ENCODE results near the gene HCN3. TPM values are rescaled to one million over a fixed set of nuclear protein-coding genes. Genes with fewer than 3 reads are reported as not detected.
A peak's percentile ranks its signal among the peaks of the same experiment; 100 is the strongest.

Gene HCN3
- total RNA-seq, 1 donor from 2014 or later: 4.1 TPM

GRCh38 chr1:155261852-155262673 lies 15.2 kb upstream of the HCN3 start, which contains the start of gene SCAMP3:
Gene SCAMP3, minus strand, starts transcription at chr1:155262360. Its CDS starts 209 bp downstream, at chr1:155262151.
- DNase-seq (ENCODE audit: extremely low spot score, unreplicated experiment): peak; percentile 97
- no peak for TF ChIP-seq CTCF (IDR thresholded peaks at IDR 0.05)
- peak within 1 kb of the TSS; percentile 93 for H3K27ac Mint-ChIP-seq (ENCODE audit: unreplicated experiment)

GRCh38 chr1:155263067-155263466 lies 14.2 kb upstream of the HCN3 start:
- Mint-ChIP-seq H3K4me3 (ENCODE audit: unreplicated experiment) (peak overlapping the region; percentile 1), H3K4me1 (ENCODE audit: unreplicated experiment) (peaks cover 22% of the 10 kb centered on the region), H3K9me3 (ENCODE audit: unreplicated experiment) (no peaks in the 10 kb centered on the region), H3K27me3 (ENCODE audit: unreplicated experiment) (no peaks in the 10 kb centered on the region), H3K27ac (ENCODE audit: unreplicated experiment) (peak overlapping the region; percentile 43), H3K36me3 (ENCODE audit: unreplicated experiment) (peaks cover 40% of the 10 kb centered on the region)
- DNase-seq (ENCODE audit: extremely low spot score, unreplicated experiment): no peak
- no peak for TF ChIP-seq CTCF (IDR thresholded peaks at IDR 0.05)

More at GRCh38 chr1:155261852-155262673, 15.2 kb upstream of the HCN3 start, which contains the start of gene SCAMP3:
- Mint-ChIP-seq H3K4me1 (ENCODE audit: unreplicated experiment) (peaks cover 22% of the 10 kb centered on the region), H3K36me3 (ENCODE audit: unreplicated experiment) (peaks cover 38% of the 10 kb centered on the region), H3K27me3 (ENCODE audit: unreplicated experiment) (no peaks in the 10 kb centered on the region), H3K4me3 (ENCODE audit: unreplicated experiment) (peak within 1 kb of the TSS; percentile 97), H3K9me3 (ENCODE audit: unreplicated experiment) (no peaks in the 10 kb centered on the region)

GRCh38 chr1:155266553-155266952 lies 10.7 kb upstream of the HCN3 start:
- no peaks in the 10 kb centered on the region for H3K27me3 Mint-ChIP-seq (ENCODE audit: unreplicated experiment)
- TF ChIP-seq CTCF (IDR thresholded peaks at IDR 0.05): no peak
- no peak overlapping the region for H3K4me3 Mint-ChIP-seq (ENCODE audit: unreplicated experiment)
- peaks cover 16% of the 10 kb centered on the region for H3K4me1 Mint-ChIP-seq (ENCODE audit: unreplicated experiment)
- DNase-seq (ENCODE audit: extremely low spot score, unreplicated experiment): no peak
- no peaks in the 10 kb centered on the region for H3K9me3 Mint-ChIP-seq (ENCODE audit: unreplicated experiment)
- peaks cover 49% of the 10 kb centered on the region for H3K36me3 Mint-ChIP-seq (ENCODE audit: unreplicated experiment)
- H3K27ac Mint-ChIP-seq (ENCODE audit: unreplicated experiment): no peak overlapping the region

GRCh38 chr1:155267373-155267772 lies 9.9 kb upstream of the HCN3 start:
- Mint-ChIP-seq H3K4me1 (ENCODE audit: unreplicated experiment) (peaks cover 15% of the 10 kb centered on the region), H3K27me3 (ENCODE audit: unreplicated experiment) (no peaks in the 10 kb centered on the region), H3K4me3 (ENCODE audit: unreplicated experiment) (no peak overlapping the region), H3K27ac (ENCODE audit: unreplicated experiment) (no peak overlapping the region), H3K36me3 (ENCODE audit: unreplicated experiment) (peaks cover 49% of the 10 kb centered on the region), H3K9me3 (ENCODE audit: unreplicated experiment) (no peaks in the 10 kb centered on the region)
- no peak for DNase-seq (ENCODE audit: extremely low spot score, unreplicated experiment)
- no peak for TF ChIP-seq CTCF (IDR thresholded peaks at IDR 0.05)

GRCh38 chr1:155268630-155269029 lies 8.6 kb upstream of the HCN3 start:
- Mint-ChIP-seq H3K9me3 (ENCODE audit: unreplicated experiment) (no peaks in the 10 kb centered on the region), H3K4me1 (ENCODE audit: unreplicated experiment) (peaks cover 19% of the 10 kb centered on the region), H3K27me3 (ENCODE audit: unreplicated experiment) (no peaks in the 10 kb centered on the region), H3K27ac (ENCODE audit: unreplicated experiment) (no peak overlapping the region), H3K4me3 (ENCODE audit: unreplicated experiment) (no peak overlapping the region), H3K36me3 (ENCODE audit: unreplicated experiment) (peaks cover 43% of the 10 kb centered on the region)
- TF ChIP-seq CTCF (IDR thresholded peaks at IDR 0.05): no peak
- DNase-seq (ENCODE audit: extremely low spot score, unreplicated experiment): no peak
